WTC11 (cell line): ENCODE data around the gene KRT28. TPM values are rescaled to one million over a fixed set of nuclear protein-coding genes. Genes with fewer than 3 reads are reported as not detected.
"Not testable (repeated sequence)": the region's sequence is repeated elsewhere in the genome, so short reads cannot be mapped to it uniquely, and the experiment has no call there.

Experiments
- ATAC-seq: fragments of 200-7000 bp; cut with Tn5 transposase; 2 replicates; pipeline ENCODE4 v1.10.0; 2021; ENCODE audit warnings: mild to moderate bottlenecking, moderate library complexity
- CTCF ChIA-PET: fragments of 300-600 bp; sonication (Branson Sonifier 250); formaldehyde crosslinking; loops from one replicate; lab custom pipeline; 2021; ENCODE audit warnings: antibody characterized with exemption; lab: Charles Lee
- POLR2A ChIA-PET: fragments of 350-600 bp; sonication (Branson Sonifier 250); formaldehyde crosslinking; loops from one replicate; lab custom pipeline; 2021; ENCODE audit warnings: antibody characterized with exemption; lab: Charles Lee
- DNase-seq: peaks from one replicate; pipeline ENCODE4 v3.0.0; 2021; ENCODE audit warnings: low spot score
- H3K27ac Mint-ChIP-seq: 2 replicates; pipeline ENCODE4 v1.8.0; 2021; ENCODE audit warnings: mixed read lengths
- H3K27me3 Mint-ChIP-seq: 2 replicates; pipeline ENCODE4 v1.8.0; 2021; ENCODE audit warnings: low read depth, mild to moderate bottlenecking, moderate library complexity, mixed read lengths
- H3K36me3 Mint-ChIP-seq: 2 replicates; pipeline ENCODE4 v1.8.0; 2021; ENCODE audit warnings: mixed read lengths
- H3K4me1 Mint-ChIP-seq: 2 replicates; pipeline ENCODE4 v1.8.0; 2022; ENCODE audit warnings: mixed read lengths
- H3K4me3 Mint-ChIP-seq: 2 replicates; pipeline ENCODE4 v1.8.0; 2021; ENCODE audit warnings: mild to moderate bottlenecking, moderate library complexity, mixed read lengths
- H3K9me3 Mint-ChIP-seq: 2 replicates; pipeline ENCODE4 v1.8.0; 2021; ENCODE audit warnings: mixed read lengths
- JUN ChIP-seq: sonication (generic); formaldehyde crosslinking; IDR thresholded peaks from 2 replicates; pipeline ENCODE4 v1.8.0; 2023; ENCODE audit warnings: mild to moderate bottlenecking, missing genetic modification reagents
- NR1H2 ChIP-seq: sonication (generic); formaldehyde crosslinking; IDR thresholded peaks from 2 replicates; pipeline ENCODE4 v1.9.0; 2021; ENCODE audit warnings: mild to moderate bottlenecking, moderate library complexity, missing genetic modification reagents
- NR3C1 ChIP-seq: sonication (generic); formaldehyde crosslinking; conservative IDR thresholded peaks from 2 replicates; pipeline ENCODE4 v1.8.1; 2023; ENCODE audit warnings: low read depth, mild to moderate bottlenecking, missing genetic modification reagents
- TCF7 ChIP-seq: sonication (generic); formaldehyde crosslinking; IDR thresholded peaks from 2 replicates; pipeline ENCODE4 v1.8.0; 2022; ENCODE audit warnings: mild to moderate bottlenecking, low read depth, missing genetic modification reagents, moderate library complexity
- total RNA-seq: library from RNA; stranded (reverse); gene quantifications from 3 replicates; pipeline ENCODE4 v1.2.3, GENCODE V29; 2021
- TF ChIP-seq, protein P1 (sequence below): sonication (generic); formaldehyde crosslinking; IDR thresholded peaks from 2 replicates; pipeline ENCODE4 v1.8.0; 2022; ENCODE audit warnings: mild to moderate bottlenecking, missing genetic modification reagents
- TF ChIP-seq, protein P2 (sequence below): sonication (generic); formaldehyde crosslinking; IDR thresholded peaks from 2 replicates; pipeline ENCODE4 v1.8.1; 2022; ENCODE audit warnings: low read depth, mild to moderate bottlenecking, moderate library complexity, missing genetic modification reagents, borderline replicate concordance
- TF ChIP-seq, protein P3 (sequence below): fragments of 200-600 bp; IDR thresholded peaks from 2 replicates; pipeline ENCODE4 v1.8.0; 2022; ENCODE audit warnings: antibody characterized with exemption
- TF ChIP-seq, protein P4 (sequence below): sonication (generic); formaldehyde crosslinking; IDR thresholded peaks from 2 replicates; pipeline ENCODE4 v1.8.0; 2022; ENCODE audit warnings: missing genetic modification reagents
- TF ChIP-seq, protein P5 (sequence below): sonication (generic); formaldehyde crosslinking; IDR thresholded peaks from 2 replicates; pipeline ENCODE4 v1.8.1; 2022; ENCODE audit warnings: mild to moderate bottlenecking, missing genetic modification reagents, moderate library complexity, borderline replicate concordance
- TF ChIP-seq, protein P6 (sequence below): sonication (generic); formaldehyde crosslinking; IDR thresholded peaks from 2 replicates; pipeline ENCODE4 v1.8.0; 2022; ENCODE audit warnings: mild to moderate bottlenecking, missing genetic modification reagents

Gene KRT28
- total RNA-seq, 1 experiment from 2014 or later, result not detected

DNA sequence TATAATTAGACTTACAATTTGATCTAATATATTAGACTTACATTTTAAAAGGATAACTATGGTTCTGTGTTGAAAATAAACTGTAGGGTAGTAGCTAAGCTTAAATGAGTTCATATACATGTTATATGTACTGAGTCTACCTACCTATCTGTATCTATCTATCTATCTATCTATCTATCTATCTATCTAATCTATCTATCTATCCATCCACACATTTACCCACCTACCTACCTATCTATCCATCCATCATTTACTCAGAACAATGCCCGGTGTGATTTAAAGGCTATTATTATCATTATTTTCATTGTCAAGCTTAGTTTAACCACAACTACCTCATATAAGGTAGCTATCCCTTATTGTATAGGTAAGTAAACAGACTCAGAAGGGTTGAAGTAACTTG, 15.6 kb upstream of the KRT28 start (continued):
- TF ChIP-seq, protein P1, sequence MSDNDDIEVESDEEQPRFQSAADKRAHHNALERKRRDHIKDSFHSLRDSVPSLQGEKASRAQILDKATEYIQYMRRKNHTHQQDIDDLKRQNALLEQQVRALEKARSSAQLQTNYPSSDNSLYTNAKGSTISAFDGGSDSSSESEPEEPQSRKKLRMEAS (CRISPR knock-in tag), result no peak
- TF ChIP-seq NR1H2 (CRISPR knock-in tag) (no peak), JUN (no peak), TCF7 (CRISPR knock-in tag) (no peak)
- TF ChIP-seq, protein P2, sequence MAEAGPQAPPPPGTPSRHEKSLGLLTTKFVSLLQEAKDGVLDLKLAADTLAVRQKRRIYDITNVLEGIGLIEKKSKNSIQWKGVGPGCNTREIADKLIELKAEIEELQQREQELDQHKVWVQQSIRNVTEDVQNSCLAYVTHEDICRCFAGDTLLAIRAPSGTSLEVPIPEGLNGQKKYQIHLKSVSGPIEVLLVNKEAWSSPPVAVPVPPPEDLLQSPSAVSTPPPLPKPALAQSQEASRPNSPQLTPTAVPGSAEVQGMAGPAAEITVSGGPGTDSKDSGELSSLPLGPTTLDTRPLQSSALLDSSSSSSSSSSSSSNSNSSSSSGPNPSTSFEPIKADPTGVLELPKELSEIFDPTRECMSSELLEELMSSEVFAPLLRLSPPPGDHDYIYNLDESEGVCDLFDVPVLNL (CRISPR knock-in tag), result no peak
- TF ChIP-seq, protein P3, sequence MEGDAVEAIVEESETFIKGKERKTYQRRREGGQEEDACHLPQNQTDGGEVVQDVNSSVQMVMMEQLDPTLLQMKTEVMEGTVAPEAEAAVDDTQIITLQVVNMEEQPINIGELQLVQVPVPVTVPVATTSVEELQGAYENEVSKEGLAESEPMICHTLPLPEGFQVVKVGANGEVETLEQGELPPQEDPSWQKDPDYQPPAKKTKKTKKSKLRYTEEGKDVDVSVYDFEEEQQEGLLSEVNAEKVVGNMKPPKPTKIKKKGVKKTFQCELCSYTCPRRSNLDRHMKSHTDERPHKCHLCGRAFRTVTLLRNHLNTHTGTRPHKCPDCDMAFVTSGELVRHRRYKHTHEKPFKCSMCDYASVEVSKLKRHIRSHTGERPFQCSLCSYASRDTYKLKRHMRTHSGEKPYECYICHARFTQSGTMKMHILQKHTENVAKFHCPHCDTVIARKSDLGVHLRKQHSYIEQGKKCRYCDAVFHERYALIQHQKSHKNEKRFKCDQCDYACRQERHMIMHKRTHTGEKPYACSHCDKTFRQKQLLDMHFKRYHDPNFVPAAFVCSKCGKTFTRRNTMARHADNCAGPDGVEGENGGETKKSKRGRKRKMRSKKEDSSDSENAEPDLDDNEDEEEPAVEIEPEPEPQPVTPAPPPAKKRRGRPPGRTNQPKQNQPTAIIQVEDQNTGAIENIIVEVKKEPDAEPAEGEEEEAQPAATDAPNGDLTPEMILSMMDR, result no peak

DNA sequence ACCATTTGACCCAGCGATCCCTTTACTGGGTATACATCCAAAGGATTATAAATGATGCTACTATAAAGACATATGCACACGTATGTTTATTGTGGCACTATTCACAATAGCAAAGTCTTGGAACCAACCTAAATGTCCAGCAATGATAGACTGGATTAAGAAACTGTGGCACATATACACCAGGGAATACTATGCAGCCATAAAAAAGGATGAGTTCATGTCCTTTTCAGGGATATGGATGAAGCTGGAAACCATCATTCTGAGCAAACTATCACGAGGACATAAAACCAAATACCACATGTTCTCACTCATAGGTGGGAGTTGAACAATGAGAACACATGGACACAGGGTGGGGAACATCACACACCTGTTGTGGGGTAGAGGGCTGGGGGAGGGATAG, 14.9 kb upstream of the KRT28 start:
- CTCF ChIA-PET, result interaction anchor here (1.4 kb wide), 1 partner anchor 49 kb away, joined by 3 read pairs; no protein-coding TSS in a partner anchor
- H3K4me3 Mint-ChIP-seq, H3K27ac Mint-ChIP-seq, DNase-seq, H3K9me3 Mint-ChIP-seq, POLR2A ChIA-PET, ATAC-seq: not testable (repeated sequence)
- Mint-ChIP-seq H3K36me3 (peaks cover 13% of the 10 kb centered on the region), H3K4me1 (peaks cover 11% of the 10 kb centered on the region), H3K27me3 (peaks cover 60% of the 10 kb centered on the region)

DNA sequence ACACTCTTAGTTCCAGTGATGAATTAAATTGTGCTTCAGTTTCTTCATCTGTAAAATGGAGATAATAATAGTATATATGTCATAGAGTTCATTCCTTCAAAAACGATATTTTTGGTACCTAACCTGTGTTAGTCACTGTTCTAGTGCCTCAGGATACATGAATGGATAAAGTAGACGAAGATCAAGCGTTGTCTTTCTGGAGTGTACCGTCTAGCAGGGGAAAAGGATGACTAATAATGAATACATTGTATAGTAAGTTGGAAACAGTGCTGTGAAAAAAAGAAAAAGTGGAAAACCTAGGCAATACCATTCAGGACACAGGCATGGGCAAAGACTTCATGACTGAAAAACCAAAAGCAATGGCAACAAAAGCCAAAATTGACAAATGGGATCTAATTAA, 14.0 kb upstream of the KRT28 start:
- peaks cover 13% of the 10 kb centered on the region for H3K36me3 Mint-ChIP-seq
- ChIA-PET CTCF (no interaction called here), POLR2A (no interaction called here)

More for the DNA sequence above, 14.0 kb upstream of the KRT28 start:
- Mint-ChIP-seq H3K4me3 (no peak overlapping the region), H3K27me3 (peaks cover 63% of the 10 kb centered on the region), H3K9me3 (no peaks in the 10 kb centered on the region), H3K27ac (no peak overlapping the region), H3K4me1 (peaks cover 9% of the 10 kb centered on the region)
- DNase-seq, result no peak
- no peak for TF ChIP-seq NR1H2 (CRISPR knock-in tag)
- TF ChIP-seq, protein P4, sequence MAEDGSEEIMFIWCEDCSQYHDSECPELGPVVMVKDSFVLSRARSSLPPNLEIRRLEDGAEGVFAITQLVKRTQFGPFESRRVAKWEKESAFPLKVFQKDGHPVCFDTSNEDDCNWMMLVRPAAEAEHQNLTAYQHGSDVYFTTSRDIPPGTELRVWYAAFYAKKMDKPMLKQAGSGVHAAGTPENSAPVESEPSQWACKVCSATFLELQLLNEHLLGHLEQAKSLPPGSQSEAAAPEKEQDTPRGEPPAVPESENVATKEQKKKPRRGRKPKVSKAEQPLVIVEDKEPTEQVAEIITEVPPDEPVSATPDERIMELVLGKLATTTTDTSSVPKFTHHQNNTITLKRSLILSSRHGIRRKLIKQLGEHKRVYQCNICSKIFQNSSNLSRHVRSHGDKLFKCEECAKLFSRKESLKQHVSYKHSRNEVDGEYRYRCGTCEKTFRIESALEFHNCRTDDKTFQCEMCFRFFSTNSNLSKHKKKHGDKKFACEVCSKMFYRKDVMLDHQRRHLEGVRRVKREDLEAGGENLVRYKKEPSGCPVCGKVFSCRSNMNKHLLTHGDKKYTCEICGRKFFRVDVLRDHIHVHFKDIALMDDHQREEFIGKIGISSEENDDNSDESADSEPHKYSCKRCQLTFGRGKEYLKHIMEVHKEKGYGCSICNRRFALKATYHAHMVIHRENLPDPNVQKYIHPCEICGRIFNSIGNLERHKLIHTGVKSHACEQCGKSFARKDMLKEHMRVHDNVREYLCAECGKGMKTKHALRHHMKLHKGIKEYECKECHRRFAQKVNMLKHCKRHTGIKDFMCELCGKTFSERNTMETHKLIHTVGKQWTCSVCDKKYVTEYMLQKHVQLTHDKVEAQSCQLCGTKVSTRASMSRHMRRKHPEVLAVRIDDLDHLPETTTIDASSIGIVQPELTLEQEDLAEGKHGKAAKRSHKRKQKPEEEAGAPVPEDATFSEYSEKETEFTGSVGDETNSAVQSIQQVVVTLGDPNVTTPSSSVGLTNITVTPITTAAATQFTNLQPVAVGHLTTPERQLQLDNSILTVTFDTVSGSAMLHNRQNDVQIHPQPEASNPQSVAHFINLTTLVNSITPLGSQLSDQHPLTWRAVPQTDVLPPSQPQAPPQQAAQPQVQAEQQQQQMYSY (CRISPR knock-in tag), result no peak
- TF ChIP-seq, protein P5, sequence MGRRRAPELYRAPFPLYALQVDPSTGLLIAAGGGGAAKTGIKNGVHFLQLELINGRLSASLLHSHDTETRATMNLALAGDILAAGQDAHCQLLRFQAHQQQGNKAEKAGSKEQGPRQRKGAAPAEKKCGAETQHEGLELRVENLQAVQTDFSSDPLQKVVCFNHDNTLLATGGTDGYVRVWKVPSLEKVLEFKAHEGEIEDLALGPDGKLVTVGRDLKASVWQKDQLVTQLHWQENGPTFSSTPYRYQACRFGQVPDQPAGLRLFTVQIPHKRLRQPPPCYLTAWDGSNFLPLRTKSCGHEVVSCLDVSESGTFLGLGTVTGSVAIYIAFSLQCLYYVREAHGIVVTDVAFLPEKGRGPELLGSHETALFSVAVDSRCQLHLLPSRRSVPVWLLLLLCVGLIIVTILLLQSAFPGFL, result no peak
- TF ChIP-seq, protein P6, sequence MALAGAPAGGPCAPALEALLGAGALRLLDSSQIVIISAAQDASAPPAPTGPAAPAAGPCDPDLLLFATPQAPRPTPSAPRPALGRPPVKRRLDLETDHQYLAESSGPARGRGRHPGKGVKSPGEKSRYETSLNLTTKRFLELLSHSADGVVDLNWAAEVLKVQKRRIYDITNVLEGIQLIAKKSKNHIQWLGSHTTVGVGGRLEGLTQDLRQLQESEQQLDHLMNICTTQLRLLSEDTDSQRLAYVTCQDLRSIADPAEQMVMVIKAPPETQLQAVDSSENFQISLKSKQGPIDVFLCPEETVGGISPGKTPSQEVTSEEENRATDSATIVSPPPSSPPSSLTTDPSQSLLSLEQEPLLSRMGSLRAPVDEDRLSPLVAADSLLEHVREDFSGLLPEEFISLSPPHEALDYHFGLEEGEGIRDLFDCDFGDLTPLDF (CRISPR knock-in tag), result no peak
- TF ChIP-seq NR3C1, result no peak
- ATAC-seq, result no peak
